A172 (cell line): Measurements from ENCODE around the gene UNC79. TPM values are rescaled to one million over a fixed set of nuclear protein-coding genes. Genes with fewer than 3 reads are reported as not detected.

Experiments
- DNase-seq: peaks from one replicate; pipeline ENCODE4 v3.0.0-alpha.2; 2015; ENCODE audit warnings: low spot score
- total RNA-seq: library from RNA; depleted of rRNA; stranded (reverse); fragments of >200 nt; shearing (Covaris generic); gene quantifications from 2 replicates; pipeline ENCODE4 v1.2.3, GENCODE V29; 2014

The UNC79 gene
- total RNA-seq, 1 experiment from 2014 or later = not detected

- DNase-seq = no peak
Observed at GRCh38 chr14:93727917-93728650, 297.3 kb downstream of the UNC79 start.

- no peak for DNase-seq
Observed at GRCh38 chr14:93728651-93729016, 297.9 kb downstream of the UNC79 start.

- no peak for DNase-seq
Observed at GRCh38 chr14:93729993-93730392, 299.3 kb downstream of the UNC79 start.

GRCh38 chr14:93731753-93732152, 301.0 kb downstream of the UNC79 start:
- no peak for DNase-seq

- no peak for DNase-seq
Observed at GRCh38 chr14:93732524-93732923, 301.8 kb downstream of the UNC79 start.

- no peak for DNase-seq
Observed at GRCh38 chr14:93733231-93733630, 302.5 kb downstream of the UNC79 start.

- no peak for DNase-seq
Observed at GRCh38 chr14:93733631-93734030, 302.9 kb downstream of the UNC79 start.

GRCh38 chr14:93734086-93734822, 303.5 kb downstream of the UNC79 start:
- no peak for DNase-seq

- no peak for DNase-seq
Observed at GRCh38 chr14:93735206-93735605, 304.5 kb downstream of the UNC79 start.

- no peak for DNase-seq
Observed at GRCh38 chr14:93736378-93737014, 305.8 kb downstream of the UNC79 start.

- DNase-seq = no peak
Observed at GRCh38 chr14:93737634-93738033, 306.9 kb downstream of the UNC79 start.

- DNase-seq = no peak
Observed at GRCh38 chr14:93741556-93742230, 311.0 kb downstream of the UNC79 start.

GRCh38 chr14:93742761-93743160, 312.0 kb downstream of the UNC79 start:
- DNase-seq = no peak

- no peak for DNase-seq
Observed at GRCh38 chr14:93743270-93744060, 312.7 kb downstream of the UNC79 start.

- no peak for DNase-seq
Observed at GRCh38 chr14:93744176-93744575, 313.4 kb downstream of the UNC79 start.

- DNase-seq = no peak
Observed at GRCh38 chr14:93744876-93745275, 314.1 kb downstream of the UNC79 start.

GRCh38 chr14:93745603-93746273, 315.0 kb downstream of the UNC79 start:
- DNase-seq = no peak

- DNase-seq = no peak
Observed at GRCh38 chr14:93747102-93747501, 316.4 kb downstream of the UNC79 start.

GRCh38 chr14:93747560-93747959, 316.8 kb downstream of the UNC79 start:
- DNase-seq = no peak

GRCh38 chr14:93748208-93749075, 317.7 kb downstream of the UNC79 start:
- no peak for DNase-seq
